K562 (cell line): ENCODE data around the gene CMTM1. TPM values are rescaled to one million over a fixed set of nuclear protein-coding genes. Genes with fewer than 3 reads are reported as not detected.

Experiments
- ARID1B ChIP-seq: fragments of 450-650 bp; IDR thresholded peaks from 2 replicates; pipeline ENCODE4 v1.6.1; 2016; ENCODE audit warnings: antibody characterized with exemption, mild to moderate bottlenecking, inconsistent platforms
- CREM ChIP-seq: IDR thresholded peaks from 2 replicates; pipeline ENCODE4 v1.6.1; 2014; ENCODE audit warnings: antibody characterized with exemption, low read depth
- CTCF ChIP-seq, 3 experiments: IDR thresholded peaks in 2 of 3; conservative IDR thresholded peaks in 1 of 3; 2 replicates each; pipeline ENCODE4 v1.5.1; 2011 to 2012; ENCODE audit warnings: low read length in 3 of 3, mild to moderate bottlenecking in 3 of 3, control low read depth in 2 of 3, improper control_type of control experiment in 1 of 3, inconsistent platforms in 1 of 3, low read depth in 1 of 3, mixed read lengths in 1 of 3, moderate library complexity in 1 of 3; ENCODE audit not compliant: insufficient read depth in 2 of 3
- FOXP1 ChIP-seq: sonication (generic); formaldehyde crosslinking; IDR thresholded peaks from 2 replicates; pipeline ENCODE4 v1.8.0; 2022; ENCODE audit warnings: mild to moderate bottlenecking, missing genetic modification reagents
- HMG20A ChIP-seq: fragments of 450-650 bp; formaldehyde crosslinking; conservative IDR thresholded peaks from 2 replicates; pipeline ENCODE4 v1.4.0; 2020; ENCODE audit warnings: mild to moderate bottlenecking, mixed read lengths
- LCOR ChIP-seq: sonication (generic); formaldehyde crosslinking; IDR thresholded peaks from 2 replicates; pipeline ENCODE4 v1.8.0; 2022; ENCODE audit warnings: mild to moderate bottlenecking, missing genetic modification reagents
- NBN ChIP-seq: fragments of 450-650 bp; IDR thresholded peaks from 2 replicates; pipeline ENCODE4 v1.6.1; 2016; ENCODE audit warnings: low read depth, mild to moderate bottlenecking
- NR4A1 ChIP-seq, 2 experiments: fragments of 250-450 bp in 1 of 2; fragments of 450-650 bp in 1 of 2; sonication (Bioruptor Pico) in 1 of 2; IDR thresholded peaks; 2 replicates each; pipeline versions ENCODE4 v1.4.0 to v1.6.1; 2016 to 2020; ENCODE audit warnings: mild to moderate bottlenecking in 2 of 2, missing compliant biosample characterization in 1 of 2, missing genetic modification characterization in 1 of 2, moderate library complexity in 1 of 2
- POLR2AphosphoS5 ChIP-seq: IDR thresholded peaks from 2 replicates; pipeline ENCODE4 v1.6.1; 2011; ENCODE audit warnings: mild to moderate bottlenecking, low read depth, low read length, moderate library complexity; ENCODE audit not compliant: control insufficient read depth, insufficient read depth
- TCF15 ChIP-seq: fragments of 250-450 bp; sonication (Bioruptor Pico); IDR thresholded peaks from 2 replicates; pipeline ENCODE4 v1.8.0; 2022; ENCODE audit warnings: moderate library complexity, mild to moderate bottlenecking, inconsistent platforms
- ZFP91 ChIP-seq: sonication (generic); formaldehyde crosslinking; IDR thresholded peaks from 2 replicates; pipeline ENCODE4 v1.8.0; 2022; ENCODE audit warnings: mild to moderate bottlenecking, missing genetic modification reagents
- ZNF197 ChIP-seq: fragments of 200-800 bp; sonication (Bioruptor generic); IDR thresholded peaks from 2 replicates; pipeline ENCODE4 v1.6.1; 2016; ENCODE audit warnings: low read depth, missing genetic modification characterization, missing compliant biosample characterization
- ZNF407 ChIP-seq: fragments of 450-650 bp; IDR thresholded peaks from 2 replicates; pipeline ENCODE4 v1.6.1; 2016; ENCODE audit warnings: low read depth
- ZNF766 ChIP-seq: fragments of 200-800 bp; sonication (Bioruptor generic); conservative IDR thresholded peaks from 2 replicates; pipeline ENCODE4 v1.6.1; 2016; ENCODE audit warnings: missing genetic modification characterization, missing compliant biosample characterization
- polyA plus RNA-seq, 8 experiments: library from polyadenylated mRNA; depleted of rRNA in 4 of 8; stranded (reverse) in 5 of 8; unstranded in 3 of 8; fragments of >200 nt; fragmentation: Nextera tagmentation in 2 of 8; fragmentation: Illumina TruSeq in 1 of 8; extraction: Ambion mirVana in 2 of 8; extraction: Trizol in 1 of 8; gene quantifications; 2 replicates each; pipeline versions ENCODE4 v1.2.1 to v1.2.3, GENCODE V29; 2011 to 2014; ENCODE audit warnings: inconsistent platforms in 1 of 8, missing spikeins in 1 of 8
- total RNA-seq, 7 experiments: library from RNA; depleted of rRNA in 6 of 7; stranded (reverse); fragments of >200 nt in 6 of 7; fragmentation: Illumina TruSeq in 2 of 7; extraction: Trizol in 2 of 7; gene quantifications; 2 replicates each; pipeline versions ENCODE4 v1.2.1 to v1.2.3, GENCODE V29; 2011 to 2021; ENCODE audit warnings: low replicate concordance in 1 of 7

The CMTM1 gene
- total and polyA plus RNA-seq, 9 of the 15 experiments (the other 6 are each of a cell fraction or from before 2014, with no cell fraction given) = 0.25 to 2.6 (median 1.1) TPM; not detected in 2

- no peak for TF ChIP-seq ZNF407
- TF ChIP-seq FOXP1 (CRISPR knock-in tag) = no peak
- TF ChIP-seq CTCF (IDR thresholded peaks at IDR 0.05 in 2 of 3, conservative IDR thresholded peaks at IDR 0.05 in 1 of 3; ENCODE audit: insufficient read depth in 2 of 3, low read depth in 1 of 3, low read length in 3 of 3) = no peak
- TF ChIP-seq NR4A1 (CRISPR knock-in tag; IDR thresholded peaks at IDR 0.05) = no peak
- TF ChIP-seq NR4A1 (tag; IDR thresholded peaks at IDR 0.05) = no peak
- no peak for TF ChIP-seq POLR2AphosphoS5
- TF ChIP-seq CREM = peak; percentile 81
- no peak for TF ChIP-seq ZFP91
- no peak for TF ChIP-seq ZNF766 (CRISPR knock-in tag)
- no peak for TF ChIP-seq ZNF197 (CRISPR knock-in tag)
- no peak for TF ChIP-seq HMG20A
- no peak for TF ChIP-seq TCF15 (CRISPR knock-in tag)
- TF ChIP-seq ARID1B = 0 out of 2 replicates have a peak, but pooled peaks have one; percentile 32
- TF ChIP-seq NBN = no peak
- no peak for TF ChIP-seq LCOR (CRISPR knock-in tag)
Measured at GRCh38 chr16:66525396-66526180, 40.7 kb upstream of the CMTM1 start (continued).
